ENCODE measurements around the gene MYO7A. TPM values are rescaled to one million over a fixed set of nuclear protein-coding genes. Genes with fewer than 3 reads are reported as not detected.

The MYO7A gene
- total RNA-seq, 4 donors from 2014 or later = 3.8 to 8.7 (median 5.7) TPM

- no peaks in the 10 kb centered on the region for H3K27me3 ChIP-seq
- H3K9me3 ChIP-seq = no peaks in the 10 kb centered on the region
- no peak overlapping the region for H3K4me3 ChIP-seq (replicated peaks in 1 of 3)
- H3K36me3 ChIP-seq = no peaks in the 10 kb centered on the region
- H3K27ac ChIP-seq = no peak overlapping the region
- no peak for DNase-seq
- intact Hi-C loops (cut with DNase I) = loop anchor here (5.0 kb wide), 1 partner anchor 355 kb away; no protein-coding TSS in a partner anchor
- TF ChIP-seq, protein P1, sequence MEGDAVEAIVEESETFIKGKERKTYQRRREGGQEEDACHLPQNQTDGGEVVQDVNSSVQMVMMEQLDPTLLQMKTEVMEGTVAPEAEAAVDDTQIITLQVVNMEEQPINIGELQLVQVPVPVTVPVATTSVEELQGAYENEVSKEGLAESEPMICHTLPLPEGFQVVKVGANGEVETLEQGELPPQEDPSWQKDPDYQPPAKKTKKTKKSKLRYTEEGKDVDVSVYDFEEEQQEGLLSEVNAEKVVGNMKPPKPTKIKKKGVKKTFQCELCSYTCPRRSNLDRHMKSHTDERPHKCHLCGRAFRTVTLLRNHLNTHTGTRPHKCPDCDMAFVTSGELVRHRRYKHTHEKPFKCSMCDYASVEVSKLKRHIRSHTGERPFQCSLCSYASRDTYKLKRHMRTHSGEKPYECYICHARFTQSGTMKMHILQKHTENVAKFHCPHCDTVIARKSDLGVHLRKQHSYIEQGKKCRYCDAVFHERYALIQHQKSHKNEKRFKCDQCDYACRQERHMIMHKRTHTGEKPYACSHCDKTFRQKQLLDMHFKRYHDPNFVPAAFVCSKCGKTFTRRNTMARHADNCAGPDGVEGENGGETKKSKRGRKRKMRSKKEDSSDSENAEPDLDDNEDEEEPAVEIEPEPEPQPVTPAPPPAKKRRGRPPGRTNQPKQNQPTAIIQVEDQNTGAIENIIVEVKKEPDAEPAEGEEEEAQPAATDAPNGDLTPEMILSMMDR (IDR thresholded peaks at IDR 0.05) = no peak
- TF ChIP-seq POLR2A (IDR thresholded peaks at IDR 0.05) = no peak
- 68 to 86% methylated on average over 7 of the region's 7 CpGs for WGBS, 2 donors
- no peaks in the 10 kb centered on the region for H3K4me1 ChIP-seq
Observed at GRCh38 chr11:77092382-77092781, 35.7 kb upstream of the MYO7A start.

DNA sequence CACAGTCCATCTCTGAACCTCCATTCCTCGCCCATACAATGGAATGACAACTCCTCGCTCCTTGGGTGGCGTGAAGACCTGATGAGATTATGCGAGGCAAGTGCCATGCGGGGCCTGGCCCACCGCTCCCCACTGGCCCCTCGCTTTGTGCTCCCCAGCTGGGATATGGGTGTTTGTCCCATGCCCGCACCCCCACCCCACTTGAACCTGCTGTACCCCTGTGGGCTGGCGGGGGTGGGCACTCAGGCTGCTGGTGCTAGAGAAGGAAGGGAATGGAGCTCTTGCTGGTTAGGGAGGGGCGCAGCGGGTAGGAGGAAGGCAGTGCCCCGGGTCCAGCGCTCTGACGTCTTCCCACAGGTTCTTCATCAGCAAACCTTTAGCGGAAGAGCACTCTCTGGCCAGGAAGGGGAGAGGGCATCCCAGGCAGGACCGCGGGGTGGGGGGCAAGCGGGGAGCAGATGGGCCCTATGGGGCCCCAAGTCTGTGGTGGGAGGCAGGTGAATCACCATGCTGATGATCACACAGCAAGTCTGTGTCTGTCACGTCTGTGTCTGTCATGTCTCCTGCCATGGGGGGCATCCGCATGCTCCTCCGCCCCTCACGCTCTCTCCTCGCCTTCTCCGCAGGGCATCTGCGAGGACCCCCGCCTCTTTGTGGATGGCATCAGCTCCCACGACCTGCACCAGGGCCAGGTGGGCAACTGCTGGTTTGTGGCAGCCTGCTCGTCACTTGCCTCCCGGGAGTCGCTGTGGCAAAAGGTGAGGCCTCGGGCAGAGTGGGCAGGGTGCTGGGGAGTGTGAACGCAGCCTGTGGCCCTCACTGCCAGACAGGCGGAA is 34.8 kb upstream of the MYO7A start:
- H3K4me1 ChIP-seq = no peaks in the 10 kb centered on the region
- H3K4me3 ChIP-seq (replicated peaks in 1 of 3) = no peak overlapping the region
- intact Hi-C loops (cut with DNase I) = loop anchor here (5.0 kb wide), 1 partner anchor 356 kb away; no protein-coding TSS in a partner anchor
- no peaks in the 10 kb centered on the region for H3K36me3 ChIP-seq
- TF ChIP-seq, protein P1 (IDR thresholded peaks at IDR 0.05) = no peak
- TF ChIP-seq POLR2A (IDR thresholded peaks at IDR 0.05) = no peak
- H3K27ac ChIP-seq = no peak overlapping the region
- no peaks in the 10 kb centered on the region for H3K27me3 ChIP-seq
- WGBS, 2 donors = 91 to 93% methylated on average over 32 to 33 of the region's 33 CpGs
- no peaks in the 10 kb centered on the region for H3K9me3 ChIP-seq
- DNase-seq = no peak

DNA sequence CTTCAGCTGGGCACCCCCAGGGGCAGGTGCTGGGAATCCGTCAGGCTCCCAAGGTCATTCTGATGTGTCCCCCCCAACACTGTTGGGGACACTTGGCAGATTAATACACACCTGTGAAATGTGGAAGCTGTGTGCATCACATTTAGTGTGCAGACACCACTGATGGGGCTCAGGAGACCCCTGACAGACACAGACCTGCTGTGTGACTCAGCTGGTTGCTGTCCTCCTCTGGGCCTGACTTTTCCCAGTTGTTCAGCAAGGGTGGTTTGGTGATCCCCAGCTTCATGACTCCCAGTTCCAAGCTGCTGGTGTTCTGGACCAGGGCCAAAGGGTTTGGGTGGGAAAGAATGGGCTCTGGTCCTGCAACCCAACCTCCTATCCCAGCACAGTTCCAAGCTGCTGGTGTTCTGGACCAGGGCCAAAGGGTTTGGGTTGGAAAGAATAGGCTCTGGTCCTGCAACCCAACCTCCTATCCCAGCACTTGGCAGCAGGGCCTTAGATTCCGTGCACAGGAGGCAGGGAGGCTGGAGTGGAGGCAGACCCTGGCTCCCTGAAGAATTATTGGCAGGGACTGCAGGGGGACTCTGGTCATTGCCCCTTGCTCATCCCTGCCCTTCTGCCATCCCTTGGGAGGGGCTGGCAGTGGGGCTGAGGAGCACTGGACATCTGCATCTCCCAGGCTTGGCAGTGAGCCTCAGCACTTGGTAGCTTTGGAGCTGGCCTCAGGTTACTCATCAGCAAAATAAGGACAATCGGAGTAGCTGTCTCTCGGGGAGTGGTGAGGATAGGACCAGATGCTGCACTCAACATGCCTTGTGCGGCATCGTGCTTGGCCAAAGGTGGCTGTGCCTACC is 33.8 kb upstream of the MYO7A start:
- TF ChIP-seq, protein P1 (IDR thresholded peaks at IDR 0.05) = no peak
- DNase-seq = no peak
- H3K4me3 ChIP-seq (replicated peaks in 1 of 3) = no peak overlapping the region
- 91 to 100% methylated on average over 1 to 6 of the region's 6 CpGs for WGBS, 2 donors
- no peaks in the 10 kb centered on the region for H3K27me3 ChIP-seq
- no peaks in the 10 kb centered on the region for H3K4me1 ChIP-seq
- no peaks in the 10 kb centered on the region for H3K9me3 ChIP-seq
- no peaks in the 10 kb centered on the region for H3K36me3 ChIP-seq
- no peak overlapping the region for H3K27ac ChIP-seq
- intact Hi-C loops (cut with DNase I) = loop anchor here (5.0 kb wide), 1 partner anchor 357 kb away; no protein-coding TSS in a partner anchor

DNA sequence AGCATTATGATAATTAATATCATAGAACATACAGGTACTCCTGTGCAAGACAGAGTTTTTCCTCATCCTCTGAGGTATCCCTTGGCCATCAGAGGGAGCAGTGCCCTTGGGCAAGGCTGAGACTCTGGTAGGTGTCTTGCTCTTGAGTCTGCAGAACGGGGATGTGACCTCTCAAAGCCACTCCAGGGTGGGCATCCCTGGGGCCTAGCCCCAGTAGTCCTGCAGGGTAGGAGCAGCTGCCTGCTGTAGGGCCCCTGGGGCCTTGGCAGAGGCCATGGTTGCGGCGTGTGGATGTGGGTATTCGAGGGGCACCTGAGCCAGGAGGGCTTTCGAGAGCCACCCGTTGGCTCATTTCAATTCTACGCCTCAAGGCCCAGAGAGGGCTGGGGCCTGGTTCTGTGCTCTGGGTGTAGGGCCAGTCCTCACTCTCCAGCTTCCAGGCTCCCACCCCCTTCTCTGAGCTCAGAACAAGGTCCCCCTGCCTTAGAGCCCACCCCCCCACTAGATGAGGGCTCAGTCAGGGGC is 33.1 kb upstream of the MYO7A start:
- intact Hi-C loops (cut with DNase I) = loop anchor here (5.0 kb wide), 1 partner anchor 358 kb away; no protein-coding TSS in a partner anchor
- no peaks in the 10 kb centered on the region for H3K4me1 ChIP-seq
- TF ChIP-seq, protein P1 (IDR thresholded peaks at IDR 0.05) = no peak
- TF ChIP-seq POLR2A (IDR thresholded peaks at IDR 0.05) = no peak
- no peaks in the 10 kb centered on the region for H3K27me3 ChIP-seq
- no peaks in the 10 kb centered on the region for H3K36me3 ChIP-seq
- 88 to 95% methylated on average over 5 to 7 of the region's 7 CpGs for whole genome bisulfite sequencing, 2 donors
- DNase-seq = no peak
- no peak overlapping the region for H3K4me3 ChIP-seq (replicated peaks in 1 of 3)
- no peak overlapping the region for H3K27ac ChIP-seq
- no peaks in the 10 kb centered on the region for H3K9me3 ChIP-seq

All from thyroid gland (tissue), 4 donors.